K562 (cell line): Measurements from ENCODE around the gene CENPT. TPM values are rescaled to one million over a fixed set of nuclear protein-coding genes. Genes with fewer than 3 reads are reported as not detected.
A peak's percentile ranks its signal among the peaks of the same experiment; 100 is the strongest.

ENCODE experiments used
- ATF6 ChIP-seq: sonication (generic); formaldehyde crosslinking; IDR thresholded peaks from 2 replicates; pipeline ENCODE4 v1.4.0; 2020; ENCODE audit warnings: mild to moderate bottlenecking, missing genetic modification reagents
- C11orf30 ChIP-seq: fragments of 450-650 bp; IDR thresholded peaks from 2 replicates; pipeline ENCODE4 v1.6.1; 2016; ENCODE audit warnings: low read depth, mild to moderate bottlenecking
- CBFA2T2 ChIP-seq: fragments of 450-650 bp; conservative IDR thresholded peaks from 2 replicates; pipeline ENCODE4 v1.6.1; 2017; ENCODE audit warnings: mild to moderate bottlenecking
- CHAMP1 ChIP-seq: fragments of 450-650 bp; IDR thresholded peaks from 2 replicates; pipeline ENCODE4 v1.6.1; 2016; ENCODE audit warnings: mild to moderate bottlenecking
- CHCHD3 ChIP-seq: fragments of 250-450 bp; sonication (Bioruptor Pico); IDR thresholded peaks from 2 replicates; pipeline ENCODE4 v2.1.2; 2022; ENCODE audit warnings: mild to moderate bottlenecking
- GTF2F1 ChIP-seq: IDR thresholded peaks from 2 replicates; pipeline ENCODE4 v1.6.1; 2011; ENCODE audit warnings: low read depth, low read length, improper control_type of control experiment
- PCBP2 ChIP-seq: fragments of 200-400 bp; formaldehyde crosslinking; IDR thresholded peaks from 2 replicates; pipeline ENCODE4 v1.6.1; 2018; ENCODE audit warnings: low read length, low read depth, mild to moderate bottlenecking, moderate library complexity; ENCODE audit not compliant: poor library complexity, severe bottlenecking
- PHB ChIP-seq: fragments of 250-450 bp; sonication (Bioruptor Pico); IDR thresholded peaks from 2 replicates; pipeline ENCODE4 v1.5.0; 2021
- PHF21A ChIP-seq: fragments of 450-650 bp; IDR thresholded peaks from 2 replicates; pipeline ENCODE4 v1.6.1; 2017; ENCODE audit warnings: low read depth, borderline replicate concordance
- RAD21 ChIP-seq, 2 experiments: fragments of 250-450 bp in 1 of 2; fragments of 450-650 bp in 1 of 2; sonication (Bioruptor Pico) in 1 of 2; formaldehyde crosslinking in 1 of 2; IDR thresholded peaks in 1 of 2; conservative IDR thresholded peaks in 1 of 2; 2 replicates each; pipeline versions ENCODE4 v1.4.0 to v1.8.0; 2020 to 2022; ENCODE audit warnings: mild to moderate bottlenecking in 2 of 2, moderate library complexity in 1 of 2
- RB1 ChIP-seq: fragments of 450-650 bp; IDR thresholded peaks from 2 replicates; pipeline ENCODE4 v1.6.1; 2017; ENCODE audit warnings: low read depth, mild to moderate bottlenecking
- RBBP5 ChIP-seq: fragments of 200-600 bp; sonication (generic); IDR thresholded peaks from 2 replicates; pipeline ENCODE4 v1.6.1; 2012; ENCODE audit warnings: borderline replicate concordance, mild to moderate bottlenecking, low read length, control low read depth, inconsistent platforms; ENCODE audit not compliant: insufficient read depth, poor library complexity, severe bottlenecking
- SP2 ChIP-seq: IDR thresholded peaks from 2 replicates; pipeline ENCODE4 v1.6.1; 2011; ENCODE audit warnings: mild to moderate bottlenecking, low read depth, low read length, moderate library complexity; ENCODE audit not compliant: poor library complexity, severe bottlenecking; ENCODE audit errors: extremely low read depth
- TFAM ChIP-seq: fragments of 250-450 bp; sonication (Bioruptor Pico); conservative IDR thresholded peaks from 2 replicates; pipeline ENCODE4 v1.5.0; 2021; ENCODE audit warnings: mild to moderate bottlenecking, moderate library complexity
- ZEB2 ChIP-seq: fragments of 450-650 bp; IDR thresholded peaks from 2 replicates; pipeline ENCODE4 v1.6.1; 2016
- ZNF184 ChIP-seq: sonication (generic); formaldehyde crosslinking; IDR thresholded peaks from 2 replicates; pipeline ENCODE4 v1.5.0; 2020; ENCODE audit warnings: missing genetic modification reagents
- ZNF23 ChIP-seq: fragments of 250-450 bp; sonication (Bioruptor Pico); IDR thresholded peaks from 2 replicates; pipeline ENCODE4 v1.4.0; 2020; ENCODE audit warnings: mild to moderate bottlenecking
- polyA plus RNA-seq, 8 experiments: library from polyadenylated mRNA; depleted of rRNA in 4 of 8; stranded (reverse) in 5 of 8; unstranded in 3 of 8; fragments of >200 nt; fragmentation: Nextera tagmentation in 2 of 8; fragmentation: Illumina TruSeq in 1 of 8; extraction: Ambion mirVana in 2 of 8; extraction: Trizol in 1 of 8; gene quantifications; 2 replicates each; pipeline versions ENCODE4 v1.2.1 to v1.2.3, GENCODE V29; 2011 to 2014; ENCODE audit warnings: inconsistent platforms in 1 of 8, missing spikeins in 1 of 8
- total RNA-seq, 7 experiments: library from RNA; depleted of rRNA in 6 of 7; stranded (reverse); fragments of >200 nt in 6 of 7; fragmentation: Illumina TruSeq in 2 of 7; extraction: Trizol in 2 of 7; gene quantifications; 2 replicates each; pipeline versions ENCODE4 v1.2.1 to v1.2.3, GENCODE V29; 2011 to 2021; ENCODE audit warnings: low replicate concordance in 1 of 7
- TF ChIP-seq, protein P1 (sequence below): fragments of 450-650 bp; formaldehyde crosslinking; IDR thresholded peaks from 2 replicates; pipeline ENCODE4 v1.4.0; 2020; ENCODE audit warnings: mild to moderate bottlenecking, moderate library complexity
- TF ChIP-seq, protein P2 (sequence below), 2 experiments: fragments of 450-650 bp in 1 of 2; sonication (generic) in 1 of 2; formaldehyde crosslinking; conservative IDR thresholded peaks; 2 replicates each; pipeline versions ENCODE4 v1.4.0 to v1.8.1; 2020 to 2022; ENCODE audit warnings: mild to moderate bottlenecking in 1 of 2, missing genetic modification reagents in 1 of 2
- TF ChIP-seq, protein P3 (sequence below): sonication (generic); formaldehyde crosslinking; IDR thresholded peaks from 2 replicates; pipeline ENCODE4 v1.8.0; 2022; ENCODE audit warnings: mild to moderate bottlenecking, low read depth, missing genetic modification reagents

CENPT gene
- total and polyA plus RNA-seq, 9 of the 15 experiments (the other 6 are each of a cell fraction or from before 2014, with no cell fraction given), result 3.6 to 94.2 (median 44.1) TPM

- no peak for TF ChIP-seq GTF2F1
- TF ChIP-seq RAD21 (CRISPR knock-in tag; conservative IDR thresholded peaks at IDR 0.05 in 1 of 2, IDR thresholded peaks at IDR 0.05 in 1 of 2), result peak; percentile 6 to 39; a peak in 1 of 4 replicates
- TF ChIP-seq PHF21A, result no peak
- no peak for TF ChIP-seq CHCHD3
- peak; percentile 71 for TF ChIP-seq RB1
- TF ChIP-seq CBFA2T2, result no peak
- TF ChIP-seq, protein P1, sequence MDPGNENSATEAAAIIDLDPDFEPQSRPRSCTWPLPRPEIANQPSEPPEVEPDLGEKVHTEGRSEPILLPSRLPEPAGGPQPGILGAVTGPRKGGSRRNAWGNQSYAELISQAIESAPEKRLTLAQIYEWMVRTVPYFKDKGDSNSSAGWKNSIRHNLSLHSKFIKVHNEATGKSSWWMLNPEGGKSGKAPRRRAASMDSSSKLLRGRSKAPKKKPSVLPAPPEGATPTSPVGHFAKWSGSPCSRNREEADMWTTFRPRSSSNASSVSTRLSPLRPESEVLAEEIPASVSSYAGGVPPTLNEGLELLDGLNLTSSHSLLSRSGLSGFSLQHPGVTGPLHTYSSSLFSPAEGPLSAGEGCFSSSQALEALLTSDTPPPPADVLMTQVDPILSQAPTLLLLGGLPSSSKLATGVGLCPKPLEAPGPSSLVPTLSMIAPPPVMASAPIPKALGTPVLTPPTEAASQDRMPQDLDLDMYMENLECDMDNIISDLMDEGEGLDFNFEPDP (CRISPR knock-in tag), result no peak
- TF ChIP-seq CHAMP1, result no peak
- no peak for TF ChIP-seq PCBP2
- TF ChIP-seq ZEB2, result no peak
- TF ChIP-seq PHB, result no peak
- no peak for TF ChIP-seq SP2
- TF ChIP-seq C11orf30, result no peak
- TF ChIP-seq ZNF23 (CRISPR knock-in tag), result no peak
- TF ChIP-seq, protein P2, sequence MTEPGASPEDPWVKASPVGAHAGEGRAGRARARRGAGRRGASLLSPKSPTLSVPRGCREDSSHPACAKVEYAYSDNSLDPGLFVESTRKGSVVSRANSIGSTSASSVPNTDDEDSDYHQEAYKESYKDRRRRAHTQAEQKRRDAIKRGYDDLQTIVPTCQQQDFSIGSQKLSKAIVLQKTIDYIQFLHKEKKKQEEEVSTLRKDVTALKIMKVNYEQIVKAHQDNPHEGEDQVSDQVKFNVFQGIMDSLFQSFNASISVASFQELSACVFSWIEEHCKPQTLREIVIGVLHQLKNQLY (CRISPR knock-in tag; conservative IDR thresholded peaks at IDR 0.05), result no peak
- TF ChIP-seq, protein P3, sequence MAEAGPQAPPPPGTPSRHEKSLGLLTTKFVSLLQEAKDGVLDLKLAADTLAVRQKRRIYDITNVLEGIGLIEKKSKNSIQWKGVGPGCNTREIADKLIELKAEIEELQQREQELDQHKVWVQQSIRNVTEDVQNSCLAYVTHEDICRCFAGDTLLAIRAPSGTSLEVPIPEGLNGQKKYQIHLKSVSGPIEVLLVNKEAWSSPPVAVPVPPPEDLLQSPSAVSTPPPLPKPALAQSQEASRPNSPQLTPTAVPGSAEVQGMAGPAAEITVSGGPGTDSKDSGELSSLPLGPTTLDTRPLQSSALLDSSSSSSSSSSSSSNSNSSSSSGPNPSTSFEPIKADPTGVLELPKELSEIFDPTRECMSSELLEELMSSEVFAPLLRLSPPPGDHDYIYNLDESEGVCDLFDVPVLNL, result no peak
- TF ChIP-seq RBBP5, result no peak
- no peak for TF ChIP-seq ATF6 (CRISPR knock-in tag)
- no peak for TF ChIP-seq ZNF184 (CRISPR knock-in tag)
- TF ChIP-seq TFAM (CRISPR knock-in tag), result no peak
Observed at GRCh38 chr16:67841816-67842508, 5.5 kb downstream of the CENPT start, which contains the start of gene THAP11 (continued).
